Loucy (cell line): ENCODE data around the gene MPV17.

ENCODE experiments used
- H2AFZ ChIP-seq: fragments of 200-600 bp; sonication (generic); 2 replicates; pipeline ENCODE4 v1.6.0; 2016; ENCODE audit warnings: antibody characterized with exemption, mild to moderate bottlenecking, low read length, moderate library complexity
- H3F3A ChIP-seq: fragments of 200-600 bp; 2 replicates; pipeline ENCODE4 v1.6.0; 2016; ENCODE audit warnings: antibody characterized with exemption, low read depth, mild to moderate bottlenecking
- H3K27me3 ChIP-seq: fragments of 200-600 bp; sonication (generic); 2 replicates; pipeline ENCODE4 v1.6.1; 2014; ENCODE audit warnings: low read length, mild to moderate bottlenecking; ENCODE audit not compliant: insufficient read depth, poor library complexity, severe bottlenecking
- H3K36me3 ChIP-seq: fragments of 200-600 bp; sonication (generic); 2 replicates; pipeline ENCODE4 v1.6.1; 2016; ENCODE audit warnings: low read length; ENCODE audit not compliant: insufficient read depth
- H3K4me1 ChIP-seq: fragments of 200-600 bp; sonication (generic); 2 replicates; pipeline ENCODE4 v1.5.1; 2014; ENCODE audit warnings: low read length, mild to moderate bottlenecking; ENCODE audit not compliant: insufficient read depth, poor library complexity, severe bottlenecking
- H3K4me2 ChIP-seq: fragments of 200-600 bp; sonication (generic); 2 replicates; pipeline ENCODE4 v1.6.0; 2014; ENCODE audit warnings: antibody characterized with exemption, low read length, low read depth, mild to moderate bottlenecking; ENCODE audit not compliant: poor library complexity, severe bottlenecking
- H3K4me3 ChIP-seq: fragments of 200-600 bp; sonication (generic); 2 replicates; pipeline ENCODE4 v1.5.1; 2014; ENCODE audit warnings: low read length, mild to moderate bottlenecking, mixed read lengths; ENCODE audit not compliant: poor library complexity, severe bottlenecking
- H3K79me2 ChIP-seq: fragments of 200-600 bp; sonication (generic); 2 replicates; pipeline ENCODE4 v1.6.1; 2014; ENCODE audit warnings: low read length; ENCODE audit not compliant: insufficient read depth
- H3K9ac ChIP-seq: fragments of 200-600 bp; sonication (generic); 2 replicates; pipeline ENCODE4 v1.6.0; 2014; ENCODE audit warnings: mild to moderate bottlenecking, low read depth, low read length, moderate library complexity; ENCODE audit not compliant: poor library complexity, severe bottlenecking
- H3K9me2 ChIP-seq: fragments of 200-600 bp; sonication (generic); replicated peaks from 2 replicates; pipeline ENCODE4 v1.6.1; 2016; ENCODE audit warnings: low read depth, low read length, mixed read lengths
- H3K9me3 ChIP-seq: fragments of 200-600 bp; sonication (generic); 2 replicates; pipeline ENCODE4 v1.6.1; 2014; ENCODE audit warnings: mild to moderate bottlenecking, antibody characterized with exemption, low read length, low read depth; ENCODE audit not compliant: insufficient read depth
- H4K20me1 ChIP-seq: fragments of 200-600 bp; sonication (generic); 2 replicates; pipeline ENCODE4 v1.6.0; 2014; ENCODE audit warnings: antibody characterized with exemption, low read length, mild to moderate bottlenecking; ENCODE audit not compliant: insufficient read depth, poor library complexity, severe bottlenecking
- CTCF ChIP-seq: fragments of 200-600 bp; sonication (generic); conservative IDR thresholded peaks from 2 replicates; pipeline ENCODE4 v1.5.1; 2014; ENCODE audit warnings: mild to moderate bottlenecking, antibody characterized with exemption, low read length
- EZH2phosphoT487 ChIP-seq: fragments of 200-600 bp; IDR thresholded peaks from 2 replicates; pipeline ENCODE4 v1.6.1; 2018; ENCODE audit warnings: antibody characterized with exemption, mild to moderate bottlenecking, moderate library complexity, borderline replicate concordance

MPV17 gene

GRCh38 chr2:27291865-27292264, 31.0 kb downstream of the MPV17 start:
- H3K4me2 ChIP-seq: no peak overlapping the region
- H3K79me2 ChIP-seq: no peaks in the 10 kb centered on the region
- no peaks in the 10 kb centered on the region for H4K20me1 ChIP-seq
- H3K36me3 ChIP-seq: no peaks in the 10 kb centered on the region
- no peak overlapping the region for H3K4me3 ChIP-seq
- no peaks in the 10 kb centered on the region for H3F3A ChIP-seq
- H3K27me3 ChIP-seq: no peaks in the 10 kb centered on the region
- H3K9ac ChIP-seq: no peak overlapping the region
- TF ChIP-seq CTCF: peak; percentile 45
- no peak for TF ChIP-seq EZH2phosphoT487
- no peaks in the 10 kb centered on the region for H3K9me3 ChIP-seq
- H3K4me1 ChIP-seq: no peaks in the 10 kb centered on the region
- no peak overlapping the region for H2AFZ ChIP-seq
- H3K9me2 ChIP-seq: no peaks in the 10 kb centered on the region

GRCh38 chr2:27290549-27290948, 32.3 kb downstream of the MPV17 start:
- Histone ChIP-seq H3K9me3 (no peaks in the 10 kb centered on the region), H4K20me1 (no peaks in the 10 kb centered on the region), H3K4me3 (no peak overlapping the region), H3K9ac (no peak overlapping the region), H3K36me3 (no peaks in the 10 kb centered on the region), H3K4me2 (no peak overlapping the region), H3F3A (no peaks in the 10 kb centered on the region), H3K9me2 (no peaks in the 10 kb centered on the region), H3K79me2 (no peaks in the 10 kb centered on the region), H2AFZ (no peak overlapping the region), H3K27me3 (no peaks in the 10 kb centered on the region), H3K4me1 (no peaks in the 10 kb centered on the region)
- TF ChIP-seq CTCF (no peak), EZH2phosphoT487 (no peak)

GRCh38 chr2:27288610-27289009, 34.3 kb downstream of the MPV17 start:
- Histone ChIP-seq H3K27me3 (no peaks in the 10 kb centered on the region), H3K4me3 (no peak overlapping the region), H3K9me3 (no peaks in the 10 kb centered on the region), H3K36me3 (no peaks in the 10 kb centered on the region), H3K79me2 (no peaks in the 10 kb centered on the region), H2AFZ (no peak overlapping the region), H3K9ac (no peak overlapping the region), H3K4me1 (no peaks in the 10 kb centered on the region), H3F3A (no peaks in the 10 kb centered on the region), H4K20me1 (no peaks in the 10 kb centered on the region), H3K4me2 (no peak overlapping the region), H3K9me2 (no peaks in the 10 kb centered on the region)
- no peak for TF ChIP-seq EZH2phosphoT487
- TF ChIP-seq CTCF: no peak
